WTC11 (cell line): ENCODE results near the gene SPATA2.

Source experiments
- ATF3 ChIP-seq: sonication (generic); formaldehyde crosslinking; conservative IDR thresholded peaks from 2 replicates; pipeline ENCODE4 v1.8.1; 2022; ENCODE audit warnings: mild to moderate bottlenecking, missing genetic modification reagents
- CTCF ChIP-seq: fragments of 200-600 bp; IDR thresholded peaks from 2 replicates; pipeline ENCODE4 v1.8.0; 2022; ENCODE audit warnings: antibody characterized with exemption
- FOXP1 ChIP-seq: sonication (generic); formaldehyde crosslinking; IDR thresholded peaks from 2 replicates; pipeline ENCODE4 v1.8.0; 2022; ENCODE audit warnings: missing genetic modification reagents, mild to moderate bottlenecking, moderate library complexity, borderline replicate concordance
- NFYB ChIP-seq: sonication (generic); formaldehyde crosslinking; conservative IDR thresholded peaks from 2 replicates; pipeline ENCODE4 v1.8.0; 2022; ENCODE audit warnings: low read depth, missing genetic modification reagents
- TEAD1 ChIP-seq: sonication (generic); formaldehyde crosslinking; IDR thresholded peaks from 2 replicates; pipeline ENCODE4 v1.8.0; 2022; ENCODE audit warnings: mild to moderate bottlenecking, missing genetic modification reagents
- ZNF121 ChIP-seq: sonication (generic); formaldehyde crosslinking; IDR thresholded peaks from 2 replicates; pipeline ENCODE4 v1.8.0; 2023; ENCODE audit warnings: missing genetic modification reagents
- ZNF219 ChIP-seq: sonication (generic); formaldehyde crosslinking; IDR thresholded peaks from 2 replicates; pipeline ENCODE4 v1.8.0; 2023; ENCODE audit warnings: missing genetic modification reagents, mild to moderate bottlenecking, borderline replicate concordance
- ZNF263 ChIP-seq: sonication (generic); formaldehyde crosslinking; IDR thresholded peaks from 2 replicates; pipeline ENCODE4 v1.8.1; 2022; ENCODE audit warnings: low read depth, mild to moderate bottlenecking, moderate library complexity, missing genetic modification reagents
- ZNF281 ChIP-seq: sonication (generic); formaldehyde crosslinking; IDR thresholded peaks from 2 replicates; pipeline ENCODE4 v1.8.0; 2023; ENCODE audit warnings: mild to moderate bottlenecking, missing genetic modification reagents
- ZNF317 ChIP-seq: sonication (generic); formaldehyde crosslinking; IDR thresholded peaks from 2 replicates; pipeline ENCODE4 v1.8.1; 2023; ENCODE audit warnings: low read depth, mild to moderate bottlenecking, moderate library complexity, missing genetic modification reagents, borderline replicate concordance
- TF ChIP-seq, protein P1 (sequence below): sonication (generic); formaldehyde crosslinking; IDR thresholded peaks from 2 replicates; pipeline ENCODE4 v1.8.0; 2022; ENCODE audit warnings: mild to moderate bottlenecking, missing genetic modification reagents

DNA sequence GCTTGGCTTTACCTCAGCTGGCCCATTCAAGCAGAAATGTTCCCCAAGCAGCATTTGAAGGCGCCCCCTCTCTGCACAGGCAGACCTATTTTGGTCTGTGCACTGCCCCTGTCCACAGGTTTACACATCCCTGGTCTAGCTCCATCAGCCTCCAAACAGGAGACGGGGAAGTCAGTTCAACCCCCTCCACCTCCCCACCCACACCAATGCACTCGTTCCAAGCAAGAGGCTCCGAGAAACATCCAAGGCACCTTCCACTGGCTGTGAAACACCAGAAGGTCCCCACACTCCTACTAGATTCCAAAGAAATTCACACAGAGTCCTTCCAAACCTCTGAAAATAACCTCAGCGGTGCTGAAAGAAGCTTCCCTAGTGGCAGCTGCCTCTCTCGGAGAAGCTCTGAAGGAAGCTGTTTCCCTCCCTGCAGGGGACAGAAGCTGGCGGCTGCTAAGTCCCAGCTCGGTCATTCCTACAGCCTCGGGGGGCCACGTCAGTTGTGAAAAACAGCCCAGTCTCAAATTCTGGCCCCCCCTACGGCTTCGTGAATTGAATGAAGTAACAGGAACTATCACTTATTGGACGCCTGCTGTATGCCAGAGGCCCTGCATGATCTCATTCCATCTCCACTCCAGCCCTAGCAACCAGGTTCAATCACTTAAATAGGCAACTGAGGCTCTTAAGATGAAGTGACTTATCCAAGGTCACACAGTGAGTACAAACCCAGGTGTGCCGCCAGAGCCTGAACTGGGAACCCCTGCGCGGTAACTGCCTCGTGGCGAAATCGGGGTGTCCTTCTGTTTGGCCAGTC lies 815 bp downstream of the SPATA2 start:
- TF ChIP-seq CTCF (no peak), NFYB (CRISPR knock-in tag) (no peak), FOXP1 (CRISPR knock-in tag) (no peak), ZNF121 (CRISPR knock-in tag) (no peak), ZNF281 (CRISPR knock-in tag) (no peak), ZNF263 (CRISPR knock-in tag) (no peak), ZNF219 (CRISPR knock-in tag) (no peak), TEAD1 (CRISPR knock-in tag) (no peak), ZNF317 (no peak), ATF3 (CRISPR knock-in tag) (no peak)
- TF ChIP-seq, protein P1, sequence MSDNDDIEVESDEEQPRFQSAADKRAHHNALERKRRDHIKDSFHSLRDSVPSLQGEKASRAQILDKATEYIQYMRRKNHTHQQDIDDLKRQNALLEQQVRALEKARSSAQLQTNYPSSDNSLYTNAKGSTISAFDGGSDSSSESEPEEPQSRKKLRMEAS (CRISPR knock-in tag): no peak
